ENCODE measurements around the gene DNAH8. TPM values are rescaled to one million over a fixed set of nuclear protein-coding genes. Genes with fewer than 3 reads are reported as not detected.
A peak's percentile ranks its signal among the peaks of the same experiment; 100 is the strongest.

DNAH8 gene
- total RNA-seq, 2 experiments from 2014 or later = 0.03 TPM; not detected in 1

GRCh38 chr6:38713812-38714211, 1.3 kb upstream of the DNAH8 start:
- ChIA-PET POLR2A (interaction anchor here (1.2 to 2.0 kb wide), 4 partner anchors 8 to 74 kb away, joined by 3 to 20 read pairs (median 6); partner anchors contain the start of genes BTBD9 and GLO1), CTCF (interaction anchor here (1.0 kb wide), 1 partner anchor 10 kb away, joined by 3 read pairs; no protein-coding TSS in a partner anchor)
- Histone ChIP-seq H3K27ac (ENCODE audit: low read depth in 1 of 2, low read length in 2 of 2) (no peak overlapping the region), H3K4me3 (ENCODE audit: low read length) (no peak overlapping the region), H3K27me3 (ENCODE audit: control insufficient read depth in 1 of 2, insufficient read depth in 2 of 2, low read length in 2 of 2) (peaks cover 11 to 18% of the 10 kb centered on the region in 2 experiments), H3K36me3 (ENCODE audit: insufficient read depth, low read length) (no peaks in the 10 kb centered on the region), H3K9me3 (ENCODE audit: control insufficient read depth in 1 of 2, insufficient read depth in 1 of 2, low read length in 2 of 2) (no peaks in the 10 kb centered on the region), H3K4me1 (ENCODE audit: insufficient read depth, low read length) (peaks cover 19% of the 10 kb centered on the region)
- Mint-ChIP-seq H3K27me3 (peaks cover 42% of the 10 kb centered on the region), H3K27ac (peak overlapping the region; percentile 28), H3K4me1 (ENCODE audit: low read depth) (peaks cover 15% of the 10 kb centered on the region), H3K4me3 (no peak overlapping the region), H3K36me3 (ENCODE audit: low read depth) (no peaks in the 10 kb centered on the region), H3K9me3 (no peaks in the 10 kb centered on the region)
- DNase-seq (peak in 12 of 14 experiments; percentile 5 to 79 (median 31)), ATAC-seq (ENCODE audit: poor library complexity) (peak; percentile 80)
- no peak for TF ChIP-seq CTCF (IDR thresholded peaks at IDR 0.05)
- intact Hi-C loops (cut with DNase I, micrococcal nuclease) = no loop called here

- CTCF ChIA-PET = no interaction called here
- Histone ChIP-seq H3K9me3 (ENCODE audit: control insufficient read depth in 1 of 2, insufficient read depth in 1 of 2, low read length in 2 of 2) (no peaks in the 10 kb centered on the region), H3K4me1 (ENCODE audit: insufficient read depth, low read length) (peaks cover 19% of the 10 kb centered on the region), H3K27ac (ENCODE audit: low read depth in 1 of 2, low read length in 2 of 2) (no peak overlapping the region), H3K27me3 (ENCODE audit: control insufficient read depth in 1 of 2, insufficient read depth in 2 of 2, low read length in 2 of 2) (peaks cover 16 to 20% of the 10 kb centered on the region in 2 experiments), H3K36me3 (ENCODE audit: insufficient read depth, low read length) (no peaks in the 10 kb centered on the region), H3K4me3 (ENCODE audit: low read length) (peak overlapping the region; percentile 22)
- POLR2A ChIA-PET = interaction anchor here (0.7 to 2.0 kb wide), 5 partner anchors 9 to 81 kb away, joined by 3 to 20 read pairs (median 5); partner anchors contain the start of genes BTBD9 and GLO1
- peak in 3 of 14 experiments; percentile 27 to 49 (median 30) for DNase-seq
- ATAC-seq (ENCODE audit: poor library complexity) = peak; percentile 33
- intact Hi-C loops (cut with DNase I, micrococcal nuclease) = no loop called here
- H3K9me3 Mint-ChIP-seq = no peaks in the 10 kb centered on the region
- no peak for TF ChIP-seq CTCF (IDR thresholded peaks at IDR 0.05)
- no peaks in the 10 kb centered on the region for H3K36me3 Mint-ChIP-seq (ENCODE audit: low read depth)
- no peak overlapping the region for H3K27ac Mint-ChIP-seq
- H3K4me1 Mint-ChIP-seq (ENCODE audit: low read depth) = peaks cover 15% of the 10 kb centered on the region
- H3K27me3 Mint-ChIP-seq = peaks cover 46% of the 10 kb centered on the region
- H3K4me3 Mint-ChIP-seq = peak overlapping the region; percentile 49
Observed at GRCh38 chr6:38714239-38715015, 684 bp upstream of the DNAH8 start.

GRCh38 chr6:38716825-38717224, 1.7 kb downstream of the DNAH8 start:
- no peak for TF ChIP-seq CTCF (IDR thresholded peaks at IDR 0.05)
- Histone ChIP-seq H3K27ac (ENCODE audit: low read depth in 1 of 2, low read length in 2 of 2) (no peak overlapping the region), H3K27me3 (ENCODE audit: control insufficient read depth in 1 of 2, insufficient read depth in 2 of 2, low read length in 2 of 2) (peaks cover 25 to 33% of the 10 kb centered on the region in 2 experiments), H3K4me3 (ENCODE audit: low read length) (no peak overlapping the region), H3K4me1 (ENCODE audit: insufficient read depth, low read length) (peaks cover 19% of the 10 kb centered on the region), H3K36me3 (ENCODE audit: insufficient read depth, low read length) (no peaks in the 10 kb centered on the region), H3K9me3 (ENCODE audit: control insufficient read depth in 1 of 2, insufficient read depth in 1 of 2, low read length in 2 of 2) (peaks cover 0 to 3% of the 10 kb centered on the region in 2 experiments)
- peaks cover 15% of the 10 kb centered on the region for H3K4me1 Mint-ChIP-seq (ENCODE audit: low read depth)
- DNase-seq (no peak), ATAC-seq (ENCODE audit: poor library complexity) (no peak)
- no peak overlapping the region for H3K27ac Mint-ChIP-seq
- intact Hi-C loops (cut with DNase I, micrococcal nuclease) = no loop called here
- H3K27me3 Mint-ChIP-seq = peaks cover 67% of the 10 kb centered on the region
- H3K9me3 Mint-ChIP-seq = no peaks in the 10 kb centered on the region
- POLR2A ChIA-PET = no interaction called here
- CTCF ChIA-PET = interaction anchor here (0.9 kb wide), 1 partner anchor 24 kb away, joined by 3 read pairs; no protein-coding TSS in a partner anchor
- no peak overlapping the region for H3K4me3 Mint-ChIP-seq
- no peaks in the 10 kb centered on the region for H3K36me3 Mint-ChIP-seq (ENCODE audit: low read depth)

All from CD4-positive, alpha-beta T cell (primary cell).